NCI-H1105 treated with DMSO at 0.1 percent for 48 hours (cell line): ENCODE data around the gene LDAH.

Source experiments
- DNase-seq: peaks from one replicate; lab custom pipeline; 2025; lab: John Stamatoyannopoulos, UW

The LDAH gene

GRCh38 chr2:20682167-20682920 lies 140.6 kb downstream of the LDAH start:
- DNase-seq = no peak

GRCh38 chr2:20680744-20681375 lies 142.0 kb downstream of the LDAH start:
- no peak for DNase-seq

GRCh38 chr2:20678780-20679179 lies 144.1 kb downstream of the LDAH start:
- no peak for DNase-seq

GRCh38 chr2:20678086-20678395 lies 144.9 kb downstream of the LDAH start:
- no peak for DNase-seq

GRCh38 chr2:20677301-20678085 lies 145.4 kb downstream of the LDAH start:
- no peak for DNase-seq

- no peak for DNase-seq
Observed at GRCh38 chr2:20676353-20677215, 146.3 kb downstream of the LDAH start.

GRCh38 chr2:20675701-20676352 lies 147.1 kb downstream of the LDAH start:
- DNase-seq = no peak

GRCh38 chr2:20674974-20675679 lies 147.8 kb downstream of the LDAH start:
- DNase-seq = no peak

GRCh38 chr2:20674309-20674965 lies 148.5 kb downstream of the LDAH start:
- DNase-seq = no peak

GRCh38 chr2:20673686-20674308 lies 149.1 kb downstream of the LDAH start:
- DNase-seq = no peak

GRCh38 chr2:20672201-20672951 lies 150.5 kb downstream of the LDAH start:
- DNase-seq = no peak

GRCh38 chr2:20671736-20672080 lies 151.2 kb downstream of the LDAH start:
- DNase-seq = no peak

GRCh38 chr2:20671036-20671735 lies 151.7 kb downstream of the LDAH start:
- no peak for DNase-seq

- DNase-seq = no peak
Observed at GRCh38 chr2:20670315-20671035, 152.4 kb downstream of the LDAH start.

- no peak for DNase-seq
Observed at GRCh38 chr2:20669562-20670314, 153.2 kb downstream of the LDAH start.

- no peak for DNase-seq
Observed at GRCh38 chr2:20668871-20669475, 153.9 kb downstream of the LDAH start.

GRCh38 chr2:20668451-20668850 lies 154.4 kb downstream of the LDAH start:
- DNase-seq = no peak
